ENCODE results near the gene XRN1. TPM values are rescaled to one million over a fixed set of nuclear protein-coding genes. Genes with fewer than 3 reads are reported as not detected.

The XRN1 gene
- total and polyA plus RNA-seq, 10 of the 15 experiments (the other 5 are each of a cell fraction or from before 2014, with no cell fraction given), result 1.7 to 38.8 (median 15.5) TPM

GRCh38 chr3:142269767-142270166 lies 178.1 kb downstream of the XRN1 start:
- Histone ChIP-seq H3K9me3 (replicated peaks; ENCODE audit: control insufficient read depth, insufficient read depth, low read length) (no peaks in the 10 kb centered on the region), H3K27me3 (replicated peaks in 1 of 2; ENCODE audit: control insufficient read depth in 2 of 2, insufficient read depth in 2 of 2, low read length in 1 of 2) (no peaks in the 10 kb centered on the region), H3K9ac (ENCODE audit: control insufficient read depth, insufficient read depth, low read length) (no peak overlapping the region), H2AFZ (ENCODE audit: control insufficient read depth, low read depth, low read length) (no peak overlapping the region), H3K4me3 (no peak overlapping the region), H3K79me2 (ENCODE audit: control insufficient read depth, insufficient read depth, low read length) (no peaks in the 10 kb centered on the region), H3K36me3 (ENCODE audit: control insufficient read depth in 2 of 2, insufficient read depth in 2 of 2, low read length in 1 of 2) (no peaks in the 10 kb centered on the region), H4K20me1 (ENCODE audit: control insufficient read depth, insufficient read depth) (no peaks in the 10 kb centered on the region), H3K4me1 (ENCODE audit: control insufficient read depth, insufficient read depth, low read length) (no peaks in the 10 kb centered on the region), H3K4me2 (ENCODE audit: control insufficient read depth, insufficient read depth) (no peak overlapping the region), H3K27ac (ENCODE audit: control insufficient read depth, insufficient read depth) (no peak overlapping the region)
- no peak for DNase-seq (ENCODE audit: low read depth, low spot score)
- BruUV-seq (replicated peaks), result no TSS peak
- in situ Hi-C loops (cut with MboI) (no loop called here), intact Hi-C loops (cut with micrococcal nuclease; ENCODE audit: unreplicated experiment) (no loop called here)
- WGBS (ENCODE audit: insufficient coverage, insufficient replicate concordance, low lambda C conversion rate, missing lambda C conversion rate), result 0% methylated on average over 1 of the region's 1 CpG
- ChIA-PET POLR2A (no interaction called here), CTCF (interaction anchor here (0.6 kb wide), 1 partner anchor 9 kb away, joined by 3 read pairs; no protein-coding TSS in a partner anchor), SMC1A (ENCODE audit: uncharacterized antibody, unreplicated experiment) (interaction anchor here (0.6 to 3.1 kb wide), 3 partner anchors 10 to 144 kb away, joined by 3 to 8 read pairs (median 4); no protein-coding TSS in a partner anchor), RAD21 (ENCODE audit: unreplicated experiment) (no interaction called here)
- FAIRE-seq, result no peak
- ATAC-seq, result no peak
- no peak for TF ChIP-seq ZNF217 (IDR thresholded peaks at IDR 0.05)
- no peak for TF ChIP-seq PBX3 (IDR thresholded peaks at IDR 0.05; ENCODE audit: insufficient replicate concordance, low read depth, low read length)
- TF ChIP-seq SREBF2 (IDR thresholded peaks at IDR 0.05; ENCODE audit: low read length), result no peak
- TF ChIP-seq ATF3 (IDR thresholded peaks at IDR 0.05; ENCODE audit: borderline replicate concordance, extremely low read depth, low read depth, low read length), result no peak
- no peak for TF ChIP-seq KLF5 (IDR thresholded peaks at IDR 0.05; ENCODE audit: partially characterized antibody)
- no peak for TF ChIP-seq ATF7 (IDR thresholded peaks at IDR 0.05; ENCODE audit: low read depth)
- TF ChIP-seq NR2F1 (conservative IDR thresholded peaks at IDR 0.05), result no peak
- no peak for TF ChIP-seq CREB1 (IDR thresholded peaks at IDR 0.05; ENCODE audit: low read depth)
- TF ChIP-seq GATAD2B (conservative IDR thresholded peaks at IDR 0.05; ENCODE audit: low read depth), result no peak
